ENCODE data around the gene LONP2.
"Not testable (repeated sequence)": the region's sequence is repeated elsewhere in the genome, so short reads cannot be mapped to it uniquely, and the experiment has no call there.

The LONP2 gene

GRCh38 chr16:48347191-48347865 lies 103.2 kb downstream of the LONP2 start:
- DNase-seq = no peak

- no peak for DNase-seq
Measured at GRCh38 chr16:48347980-48348379, 103.9 kb downstream of the LONP2 start.

GRCh38 chr16:48350736-48351135 lies 106.6 kb downstream of the LONP2 start:
- no peak for DNase-seq

- DNase-seq = no peak
Measured at GRCh38 chr16:48352648-48353390, 108.7 kb downstream of the LONP2 start.

- DNase-seq = peak; percentile 59
Measured at GRCh38 chr16:48353565-48354163, 109.6 kb downstream of the LONP2 start.

GRCh38 chr16:48354385-48354784 lies 110.3 kb downstream of the LONP2 start:
- not testable (repeated sequence) for DNase-seq

GRCh38 chr16:48354877-48355855 lies 111.1 kb downstream of the LONP2 start:
- DNase-seq = no peak

- no peak for DNase-seq
Measured at GRCh38 chr16:48356633-48357376, 112.7 kb downstream of the LONP2 start.

GRCh38 chr16:48358419-48358818 lies 114.3 kb downstream of the LONP2 start:
- DNase-seq = no peak

GRCh38 chr16:48359983-48360382 lies 115.9 kb downstream of the LONP2 start:
- DNase-seq = no peak

- no peak for DNase-seq
Measured at GRCh38 chr16:48361012-48361411, 116.9 kb downstream of the LONP2 start.

GRCh38 chr16:48361540-48362144 lies 117.5 kb downstream of the LONP2 start:
- DNase-seq = no peak

- no peak for DNase-seq
Measured at GRCh38 chr16:48365025-48365600, 121.0 kb downstream of the LONP2 start.

GRCh38 chr16:48365601-48366164 lies 121.6 kb downstream of the LONP2 start:
- peak; percentile 63 for DNase-seq

GRCh38 chr16:48366165-48367093 lies 122.3 kb downstream of the LONP2 start:
- no peak for DNase-seq

GRCh38 chr16:48367441-48368049 lies 123.4 kb downstream of the LONP2 start:
- DNase-seq = no peak

- no peak for DNase-seq
Measured at GRCh38 chr16:48369765-48370164, 125.7 kb downstream of the LONP2 start.

- DNase-seq = no peak
Measured at GRCh38 chr16:48370229-48370628, 126.1 kb downstream of the LONP2 start.

GRCh38 chr16:48370668-48371392 lies 126.7 kb downstream of the LONP2 start:
- DNase-seq = not testable (repeated sequence)
